MM.1S (cell line): Measurements from ENCODE around the gene HGD.

Source experiments
- EZH2 ChIP-seq: fragments of 300-600 bp; sonication (generic); optimal IDR thresholded peaks from 2 replicates; pipeline ENCODE3; 2017; ENCODE audit warnings: low read depth, mild to moderate bottlenecking, antibody characterized with exemption, low read length, mixed read lengths
- TF ChIP-seq, protein P1 (sequence below): fragments of 300-600 bp; sonication (generic); IDR thresholded peaks from 2 replicates; pipeline ENCODE4 v1.5.1; 2016; ENCODE audit warnings: antibody characterized with exemption, low read length, mixed read lengths

DNA sequence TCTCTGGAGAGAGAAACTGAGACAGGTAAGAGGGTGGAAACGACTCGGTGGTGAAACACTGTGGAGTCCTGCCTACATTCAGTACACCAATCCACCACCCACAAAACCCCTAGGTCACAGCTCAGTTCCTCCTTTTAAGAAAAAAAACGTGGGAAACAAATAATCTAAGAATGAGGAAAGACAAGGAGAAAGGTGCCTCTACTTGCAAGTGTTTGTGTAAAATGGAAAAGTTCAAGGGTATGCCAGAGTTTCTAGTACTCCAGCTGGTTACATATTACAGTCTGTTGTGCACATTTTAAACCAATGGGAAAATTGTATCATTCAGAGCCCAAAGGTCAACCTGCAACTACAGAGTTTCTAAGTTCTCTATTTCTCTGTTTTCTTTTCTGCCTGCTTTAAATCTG lies 32.2 kb downstream of the HGD start:
- TF ChIP-seq, protein P1, sequence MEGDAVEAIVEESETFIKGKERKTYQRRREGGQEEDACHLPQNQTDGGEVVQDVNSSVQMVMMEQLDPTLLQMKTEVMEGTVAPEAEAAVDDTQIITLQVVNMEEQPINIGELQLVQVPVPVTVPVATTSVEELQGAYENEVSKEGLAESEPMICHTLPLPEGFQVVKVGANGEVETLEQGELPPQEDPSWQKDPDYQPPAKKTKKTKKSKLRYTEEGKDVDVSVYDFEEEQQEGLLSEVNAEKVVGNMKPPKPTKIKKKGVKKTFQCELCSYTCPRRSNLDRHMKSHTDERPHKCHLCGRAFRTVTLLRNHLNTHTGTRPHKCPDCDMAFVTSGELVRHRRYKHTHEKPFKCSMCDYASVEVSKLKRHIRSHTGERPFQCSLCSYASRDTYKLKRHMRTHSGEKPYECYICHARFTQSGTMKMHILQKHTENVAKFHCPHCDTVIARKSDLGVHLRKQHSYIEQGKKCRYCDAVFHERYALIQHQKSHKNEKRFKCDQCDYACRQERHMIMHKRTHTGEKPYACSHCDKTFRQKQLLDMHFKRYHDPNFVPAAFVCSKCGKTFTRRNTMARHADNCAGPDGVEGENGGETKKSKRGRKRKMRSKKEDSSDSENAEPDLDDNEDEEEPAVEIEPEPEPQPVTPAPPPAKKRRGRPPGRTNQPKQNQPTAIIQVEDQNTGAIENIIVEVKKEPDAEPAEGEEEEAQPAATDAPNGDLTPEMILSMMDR: no peak
- no peak for TF ChIP-seq EZH2
